MCF 10A (cell line): Measurements from ENCODE around the gene GPR18. TPM values are rescaled to one million over a fixed set of nuclear protein-coding genes. Genes with fewer than 3 reads are reported as not detected.

ENCODE experiments used
- BruUV-seq: library from RNA; stranded (reverse); fragments of 400-500 nt; replicated peaks from 2 replicates; lab custom pipeline; 2021; lab: Mats Ljungman, UMichigan
- CTCF ChIA-PET: fragments of 300-600 bp; sonication (Branson Sonifier 250); formaldehyde crosslinking; extraction: SDS; loops from one replicate; lab custom pipeline; 2021; ENCODE audit warnings: antibody characterized with exemption, inconsistent platforms; lab: Yijun Ruan, JAX
- POLR2A ChIA-PET: fragments of 300-600, 350-650 bp; sonication (Branson Sonifier 250); formaldehyde crosslinking; extraction: SDS; loops from one replicate; lab custom pipeline; 2020; ENCODE audit warnings: antibody characterized with exemption, inconsistent platforms; lab: Yijun Ruan, JAX
- DNase-seq: peaks from one replicate; pipeline ENCODE4 v3.0.0-alpha.2; 2018; ENCODE audit not compliant: unreplicated experiment
- H3K27ac Mint-ChIP-seq: one replicate; pipeline ENCODE4 v1.8.0; 2022; ENCODE audit warnings: mild to moderate bottlenecking, low read depth, mixed read lengths; ENCODE audit not compliant: unreplicated experiment
- H3K27me3 Mint-ChIP-seq: one replicate; pipeline ENCODE4 v1.8.0; 2022; ENCODE audit warnings: mixed read lengths; ENCODE audit not compliant: insufficient read depth, unreplicated experiment
- H3K36me3 Mint-ChIP-seq: one replicate; pipeline ENCODE4 v1.8.0; 2022; ENCODE audit warnings: mild to moderate bottlenecking, moderate library complexity, mixed read lengths; ENCODE audit not compliant: insufficient read depth, unreplicated experiment
- H3K4me1 Mint-ChIP-seq: one replicate; pipeline ENCODE4 v1.8.0; 2022; ENCODE audit warnings: mixed read lengths; ENCODE audit not compliant: insufficient read depth, unreplicated experiment
- H3K4me3 Mint-ChIP-seq: one replicate; pipeline ENCODE4 v1.8.0; 2022; ENCODE audit warnings: mild to moderate bottlenecking, moderate library complexity, mixed read lengths; ENCODE audit not compliant: unreplicated experiment
- H3K9me3 Mint-ChIP-seq: one replicate; pipeline ENCODE4 v1.8.0; 2022; ENCODE audit warnings: mixed read lengths; ENCODE audit not compliant: unreplicated experiment
- intact Hi-C: fragments of 100-400 bp; cut with micrococcal nuclease; formaldehyde crosslinking; loops from 2 replicates; pipeline ENCODE4 v1.14.1; 2022
- total RNA-seq: library from RNA; stranded (reverse); gene quantifications from 2 replicates; pipeline ENCODE4 v1.2.3, GENCODE V29; 2022
- TF ChIP-seq, protein P1 (sequence below): fragments of 200-600 bp; IDR thresholded peaks from one replicate; pipeline ENCODE4 v1.8.0; 2022; ENCODE audit warnings: antibody characterized with exemption, mild to moderate bottlenecking; ENCODE audit not compliant: unreplicated experiment

The GPR18 gene
- total RNA-seq, 1 experiment from 2014 or later: not detected

DNA sequence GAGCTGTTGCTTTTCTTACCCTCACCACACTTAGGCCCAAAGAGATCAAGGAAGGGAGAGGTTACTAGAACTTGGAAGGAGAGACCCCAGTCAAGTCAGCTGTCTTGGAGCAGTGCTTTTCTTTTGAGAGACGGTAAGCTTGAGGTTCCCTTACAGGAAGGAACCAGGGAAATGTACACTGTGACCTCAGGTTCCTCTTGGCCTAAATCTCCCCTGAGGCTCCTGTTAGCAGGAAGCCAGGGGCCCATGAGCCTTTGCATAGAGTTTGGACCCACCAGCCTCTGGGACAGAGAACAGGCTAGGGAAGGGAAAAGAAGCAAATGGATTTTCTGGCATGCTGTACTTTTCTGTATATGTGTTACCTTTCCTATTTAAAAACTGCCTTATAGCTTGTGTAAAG lies 5.9 kb upstream of the GPR18 start:
- Mint-ChIP-seq H3K27me3 (no peaks in the 10 kb centered on the region), H3K9me3 (no peaks in the 10 kb centered on the region), H3K4me1 (peaks cover 5% of the 10 kb centered on the region), H3K36me3 (peaks cover 13% of the 10 kb centered on the region), H3K27ac (no peak overlapping the region), H3K4me3 (no peak overlapping the region)
- TF ChIP-seq, protein P1, sequence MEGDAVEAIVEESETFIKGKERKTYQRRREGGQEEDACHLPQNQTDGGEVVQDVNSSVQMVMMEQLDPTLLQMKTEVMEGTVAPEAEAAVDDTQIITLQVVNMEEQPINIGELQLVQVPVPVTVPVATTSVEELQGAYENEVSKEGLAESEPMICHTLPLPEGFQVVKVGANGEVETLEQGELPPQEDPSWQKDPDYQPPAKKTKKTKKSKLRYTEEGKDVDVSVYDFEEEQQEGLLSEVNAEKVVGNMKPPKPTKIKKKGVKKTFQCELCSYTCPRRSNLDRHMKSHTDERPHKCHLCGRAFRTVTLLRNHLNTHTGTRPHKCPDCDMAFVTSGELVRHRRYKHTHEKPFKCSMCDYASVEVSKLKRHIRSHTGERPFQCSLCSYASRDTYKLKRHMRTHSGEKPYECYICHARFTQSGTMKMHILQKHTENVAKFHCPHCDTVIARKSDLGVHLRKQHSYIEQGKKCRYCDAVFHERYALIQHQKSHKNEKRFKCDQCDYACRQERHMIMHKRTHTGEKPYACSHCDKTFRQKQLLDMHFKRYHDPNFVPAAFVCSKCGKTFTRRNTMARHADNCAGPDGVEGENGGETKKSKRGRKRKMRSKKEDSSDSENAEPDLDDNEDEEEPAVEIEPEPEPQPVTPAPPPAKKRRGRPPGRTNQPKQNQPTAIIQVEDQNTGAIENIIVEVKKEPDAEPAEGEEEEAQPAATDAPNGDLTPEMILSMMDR: no peak
- ChIA-PET CTCF (interaction anchor here (0.6 to 11.1 kb wide), 12 partner anchors 8 to 374 kb away, joined by 3 to 173 read pairs (median 4); partner anchors contain the start of gene UBAC2), POLR2A (interaction anchor here (0.7 kb wide), 1 partner anchor 93 kb away, joined by 3 read pairs; no protein-coding TSS in a partner anchor)
- intact Hi-C loops: loop anchor here (2.0 to 10.0 kb wide), 2 partner anchors 229 to 369 kb away; no protein-coding TSS in a partner anchor
- no peak for DNase-seq
- BruUV-seq: no TSS peak

DNA sequence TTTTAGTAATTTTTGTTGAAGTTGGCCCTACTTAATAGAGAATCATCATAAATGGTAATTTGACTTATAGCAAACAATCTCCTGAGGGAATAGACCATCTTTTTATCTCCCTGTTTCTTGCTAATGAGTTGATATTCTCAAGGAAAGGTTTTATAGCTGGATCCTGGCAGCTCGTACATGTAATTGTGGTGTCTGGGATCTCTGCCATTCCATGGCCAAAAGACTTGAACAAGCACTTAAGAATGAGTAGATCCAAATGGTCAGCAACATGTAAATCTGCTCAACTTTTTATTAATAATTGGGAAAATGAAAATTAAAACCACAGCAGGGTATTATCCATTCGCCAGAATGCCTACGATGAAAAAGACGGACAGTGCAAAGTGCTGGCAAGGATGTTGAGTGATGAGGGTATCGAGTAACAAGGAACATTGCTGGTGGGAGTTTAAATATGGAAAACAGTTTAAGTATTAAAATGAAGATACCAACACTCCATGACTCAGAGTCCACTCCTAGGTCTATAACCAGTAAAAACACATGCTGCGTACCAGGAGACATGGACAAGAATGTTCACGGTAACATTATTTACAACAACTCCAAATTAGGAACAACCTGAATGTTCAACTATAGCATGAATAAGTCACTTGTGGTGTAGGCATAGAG lies 5.1 kb upstream of the GPR18 start:
- intact Hi-C loops: loop anchor here (10.0 kb wide), 1 partner anchor 368 kb away; no protein-coding TSS in a partner anchor
- no TSS peak for BruUV-seq
- H3K9me3 Mint-ChIP-seq: no peaks in the 10 kb centered on the region
- no peaks in the 10 kb centered on the region for H3K27me3 Mint-ChIP-seq
- H3K36me3 Mint-ChIP-seq: peaks cover 15% of the 10 kb centered on the region
- ChIA-PET CTCF (interaction anchor here (0.6 to 11.1 kb wide), 5 partner anchors 15 to 173 kb away, joined by 3 to 173 read pairs (median 5); no protein-coding TSS in a partner anchor), POLR2A (interaction anchor here (0.7 kb wide), 1 partner anchor 37 kb away, joined by 3 read pairs; no protein-coding TSS in a partner anchor)
- H3K4me3 Mint-ChIP-seq: no peak overlapping the region
- H3K4me1 Mint-ChIP-seq: peaks cover 5% of the 10 kb centered on the region
- no peak for DNase-seq
- TF ChIP-seq, protein P1: no peak
- H3K27ac Mint-ChIP-seq: no peak overlapping the region

DNA sequence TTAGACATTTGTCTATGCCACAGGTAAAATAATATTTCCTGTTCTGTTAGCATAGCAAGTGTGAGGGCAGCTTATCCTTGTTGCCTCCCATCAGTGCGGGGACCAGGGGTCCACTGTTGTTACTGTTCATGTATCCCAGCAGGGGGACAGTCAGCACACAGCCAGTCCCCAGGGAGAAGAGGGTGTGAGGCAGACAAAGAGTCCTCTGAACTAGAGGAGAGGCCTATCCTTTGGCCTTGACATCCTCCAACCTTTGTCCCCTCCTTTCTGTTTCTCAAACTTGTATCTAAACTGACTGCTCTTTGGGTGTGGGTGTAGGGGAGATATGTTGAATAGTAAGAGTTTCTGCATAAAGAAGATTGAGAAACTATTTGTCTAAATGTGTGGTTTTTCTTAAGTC lies 2.9 kb upstream of the GPR18 start:
- ChIA-PET POLR2A (no interaction called here), CTCF (interaction anchor here (0.7 to 1.5 kb wide), 3 partner anchors 8 to 85 kb away, joined by 3 to 9 read pairs (median 4); no protein-coding TSS in a partner anchor)
- Mint-ChIP-seq H3K4me3 (no peak overlapping the region), H3K9me3 (no peaks in the 10 kb centered on the region), H3K4me1 (peaks cover 5% of the 10 kb centered on the region), H3K36me3 (peaks cover 22% of the 10 kb centered on the region), H3K27me3 (no peaks in the 10 kb centered on the region), H3K27ac (no peak overlapping the region)
- TF ChIP-seq, protein P1: no peak
- DNase-seq: no peak
- BruUV-seq: no TSS peak
- intact Hi-C loops: loop anchor here (10.0 kb wide), 1 partner anchor 366 kb away; no protein-coding TSS in a partner anchor

DNA sequence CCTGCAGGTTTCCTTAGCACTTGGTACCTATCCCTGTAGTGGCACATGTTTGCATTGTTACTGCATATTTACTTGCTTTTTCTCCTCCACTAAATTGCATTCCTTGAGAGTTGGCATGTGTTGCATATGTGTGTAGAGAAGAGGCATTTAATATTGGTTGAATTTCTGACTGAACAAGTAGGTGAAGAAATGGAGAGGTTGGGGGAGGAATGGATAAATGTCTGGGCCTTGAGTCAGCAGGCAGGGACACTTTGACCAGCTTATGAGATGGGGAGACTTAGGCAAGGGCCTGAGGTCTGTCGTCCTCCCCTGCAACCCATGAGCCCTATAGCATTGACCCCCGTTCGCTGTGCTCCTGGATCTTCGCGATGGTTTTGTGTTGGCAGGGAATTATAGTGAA lies 2.0 kb upstream of the GPR18 start:
- no peak for DNase-seq
- intact Hi-C loops: loop anchor here (10.0 kb wide), 1 partner anchor 365 kb away; no protein-coding TSS in a partner anchor
- ChIA-PET POLR2A (no interaction called here), CTCF (interaction anchor here (0.9 to 1.5 kb wide), 3 partner anchors 9 to 84 kb away, joined by 4 to 9 read pairs (median 4); no protein-coding TSS in a partner anchor)
- H3K4me1 Mint-ChIP-seq: peaks cover 5% of the 10 kb centered on the region
- BruUV-seq: no TSS peak
- H3K27ac Mint-ChIP-seq: no peak overlapping the region
- H3K36me3 Mint-ChIP-seq: peaks cover 30% of the 10 kb centered on the region
- TF ChIP-seq, protein P1: no peak
- no peaks in the 10 kb centered on the region for H3K9me3 Mint-ChIP-seq
- no peaks in the 10 kb centered on the region for H3K27me3 Mint-ChIP-seq
- no peak overlapping the region for H3K4me3 Mint-ChIP-seq
